ENCODE measurements around the gene PHF10.

DNA sequence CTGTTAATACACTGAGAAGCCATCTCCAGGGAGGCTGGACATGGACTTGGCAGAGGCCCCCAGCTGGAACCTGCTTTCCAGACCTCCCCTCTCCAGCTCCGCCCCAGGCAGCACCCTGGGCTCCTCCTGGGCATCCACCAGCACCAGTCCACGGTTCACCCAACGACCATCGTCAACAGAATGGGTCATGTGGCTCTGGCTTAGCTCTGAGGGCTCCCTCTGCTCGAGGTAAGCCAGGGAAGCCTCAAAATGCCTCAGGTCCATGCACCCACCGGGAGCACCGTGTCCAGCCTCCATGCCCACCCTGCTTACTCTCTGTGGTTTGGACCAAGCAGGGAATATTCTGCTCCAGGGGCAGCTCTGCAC, 62.9 kb downstream of the PHF10 start:
- TF ChIP-seq POLR2A (IDR thresholded peaks at IDR 0.05), result no peak
- TF ChIP-seq, protein P1, sequence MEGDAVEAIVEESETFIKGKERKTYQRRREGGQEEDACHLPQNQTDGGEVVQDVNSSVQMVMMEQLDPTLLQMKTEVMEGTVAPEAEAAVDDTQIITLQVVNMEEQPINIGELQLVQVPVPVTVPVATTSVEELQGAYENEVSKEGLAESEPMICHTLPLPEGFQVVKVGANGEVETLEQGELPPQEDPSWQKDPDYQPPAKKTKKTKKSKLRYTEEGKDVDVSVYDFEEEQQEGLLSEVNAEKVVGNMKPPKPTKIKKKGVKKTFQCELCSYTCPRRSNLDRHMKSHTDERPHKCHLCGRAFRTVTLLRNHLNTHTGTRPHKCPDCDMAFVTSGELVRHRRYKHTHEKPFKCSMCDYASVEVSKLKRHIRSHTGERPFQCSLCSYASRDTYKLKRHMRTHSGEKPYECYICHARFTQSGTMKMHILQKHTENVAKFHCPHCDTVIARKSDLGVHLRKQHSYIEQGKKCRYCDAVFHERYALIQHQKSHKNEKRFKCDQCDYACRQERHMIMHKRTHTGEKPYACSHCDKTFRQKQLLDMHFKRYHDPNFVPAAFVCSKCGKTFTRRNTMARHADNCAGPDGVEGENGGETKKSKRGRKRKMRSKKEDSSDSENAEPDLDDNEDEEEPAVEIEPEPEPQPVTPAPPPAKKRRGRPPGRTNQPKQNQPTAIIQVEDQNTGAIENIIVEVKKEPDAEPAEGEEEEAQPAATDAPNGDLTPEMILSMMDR (IDR thresholded peaks at IDR 0.05), result no peak
